HL-60/S4 (cell line): ENCODE results near the gene MOCS3.

Experiments used
- in situ Hi-C: fragments of 300-500 bp; cut with MboI; formaldehyde crosslinking; loops from 2 replicates; pipeline ENCODE4 v1.14.3; 2022; ENCODE audit warnings: low sequenced_read_pairs

The MOCS3 gene

DNA sequence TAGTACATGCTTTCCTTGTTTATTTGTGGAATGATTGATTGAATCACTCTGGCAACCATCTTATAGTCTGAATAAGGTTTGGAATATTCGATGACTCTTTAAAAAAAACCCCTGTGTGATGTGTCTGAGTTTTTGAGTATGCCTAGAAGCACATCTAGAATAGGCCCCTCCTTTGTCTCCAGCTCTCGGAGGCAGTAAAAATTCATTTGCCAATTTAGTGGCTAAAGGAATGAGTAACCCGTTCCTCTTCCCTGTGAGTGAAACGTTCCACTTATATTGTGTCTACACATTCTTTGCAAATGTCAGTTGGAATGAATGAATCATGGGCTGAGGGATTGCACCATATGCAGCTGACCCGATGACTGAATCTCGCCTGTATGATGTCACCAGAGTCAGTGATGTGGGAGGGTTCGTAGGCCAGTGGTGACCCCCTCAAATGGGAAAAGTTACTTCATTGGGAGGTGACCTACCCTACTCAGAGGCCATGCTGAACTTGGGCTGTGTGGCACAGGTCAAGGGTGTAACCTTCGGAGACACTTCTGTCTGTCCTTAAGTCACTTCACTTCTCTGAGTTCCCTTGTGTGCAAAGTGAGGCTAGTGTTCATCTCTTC, 21.6 kb downstream of the MOCS3 start:
- in situ Hi-C loops = loop anchor here (10.0 to 25.0 kb wide), 2 partner anchors 635 to 1107 kb away; no protein-coding TSS in a partner anchor

DNA sequence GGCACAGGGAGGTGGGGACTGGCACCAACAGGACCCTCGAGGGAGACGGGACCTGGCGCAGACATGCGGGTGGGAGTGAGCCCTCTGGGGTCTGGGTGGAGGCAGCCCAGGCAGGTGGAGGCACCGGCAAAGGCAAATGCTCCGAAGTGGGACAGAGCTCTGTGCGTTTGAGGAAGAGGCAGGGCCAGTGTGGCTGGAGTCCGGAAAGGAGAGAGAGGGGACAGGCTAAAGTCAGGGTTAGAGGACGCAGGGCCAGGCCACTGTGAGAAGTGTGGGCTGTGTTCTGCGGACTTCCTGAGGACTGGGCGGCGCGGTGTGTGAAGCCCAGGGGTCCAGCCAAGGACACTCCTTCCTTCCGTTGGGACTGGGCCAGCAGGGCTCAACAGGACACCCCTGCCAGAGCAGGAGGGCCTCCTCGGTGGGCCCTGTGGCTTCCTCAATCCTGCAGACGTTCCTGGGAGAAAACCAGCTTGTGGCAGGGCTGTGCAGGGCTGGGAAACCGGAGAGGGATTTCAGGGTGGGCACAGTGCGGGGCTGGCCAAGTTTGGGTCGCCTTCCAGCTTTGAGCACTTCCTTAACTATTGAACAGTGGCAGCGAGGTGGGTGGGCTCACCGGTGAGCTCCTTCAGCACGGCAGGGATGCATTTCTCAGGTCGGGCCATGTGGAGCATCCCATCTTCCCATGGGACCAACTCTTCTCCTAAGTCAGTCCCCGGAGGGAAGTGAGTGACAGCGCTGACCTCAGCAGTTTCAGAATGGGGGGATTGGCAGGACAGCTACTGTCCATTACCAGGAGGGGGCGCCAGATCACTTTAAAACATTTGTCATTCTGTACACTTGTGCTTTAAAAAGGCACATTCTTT, 22.5 kb downstream of the MOCS3 start:
- in situ Hi-C loops = loop anchor here (10.0 to 25.0 kb wide), 2 partner anchors 634 to 1106 kb away; no protein-coding TSS in a partner anchor

- in situ Hi-C loops = loop anchor here (10.0 to 25.0 kb wide), 2 partner anchors 633 to 1106 kb away; no protein-coding TSS in a partner anchor
Measured at GRCh38 chr20:50981714-50982048, 23.1 kb downstream of the MOCS3 start.

DNA sequence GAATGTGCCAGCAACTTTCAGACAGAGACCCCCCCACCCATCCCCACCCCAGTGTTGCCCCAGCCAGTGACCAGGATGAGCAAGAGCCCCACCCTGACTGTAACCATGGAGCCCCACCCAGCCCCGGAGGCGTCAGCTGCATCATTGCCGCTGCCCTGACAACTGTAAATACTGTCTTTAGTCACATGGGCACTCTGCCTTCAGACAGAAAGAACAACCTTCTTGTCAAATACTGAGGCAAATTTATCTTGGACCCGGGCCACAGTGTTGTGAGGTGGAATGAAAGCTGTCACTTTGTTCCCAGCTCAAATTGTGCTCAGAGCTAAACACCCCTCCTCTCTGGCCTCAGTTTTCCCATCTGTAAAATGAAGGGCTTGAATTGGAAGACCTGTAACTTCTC, 23.7 kb downstream of the MOCS3 start:
- in situ Hi-C loops = loop anchor here (10.0 to 25.0 kb wide), 2 partner anchors 632 to 1105 kb away; no protein-coding TSS in a partner anchor

DNA sequence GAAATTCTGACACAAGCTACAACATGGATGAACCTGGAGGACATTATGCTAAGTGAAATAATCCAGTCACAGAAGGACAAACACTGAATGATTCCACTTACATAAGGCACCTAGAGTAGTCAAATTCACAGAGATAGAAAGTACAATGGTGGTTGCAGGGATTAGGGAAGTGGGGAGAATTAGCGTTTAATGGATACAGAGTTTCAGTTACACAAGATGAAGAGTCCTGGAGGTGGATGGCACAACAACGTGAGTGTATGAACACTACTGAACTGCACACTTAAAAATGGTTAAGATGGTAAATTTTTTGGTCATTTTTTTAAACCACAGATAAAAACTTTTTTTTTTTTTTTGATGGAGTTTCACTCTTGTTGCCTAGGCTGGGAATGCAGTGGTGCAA, 24.7 kb downstream of the MOCS3 start:
- in situ Hi-C loops = loop anchor here (10.0 to 25.0 kb wide), 2 partner anchors 631 to 1104 kb away; no protein-coding TSS in a partner anchor

GRCh38 chr20:50987493-50988210, 29.0 kb downstream of the MOCS3 start:
- in situ Hi-C loops = loop anchor here (5.0 to 25.0 kb wide), 3 partner anchors 320 to 1100 kb away; no protein-coding TSS in a partner anchor

- in situ Hi-C loops = loop anchor here (25.0 kb wide), 1 partner anchor 1096 kb away; no protein-coding TSS in a partner anchor
Measured at GRCh38 chr20:50991076-50991475, 32.5 kb downstream of the MOCS3 start.

- in situ Hi-C loops = loop anchor here (25.0 kb wide), 1 partner anchor 1095 kb away; no protein-coding TSS in a partner anchor
Measured at GRCh38 chr20:50992336-50992732, 33.7 kb downstream of the MOCS3 start.

GRCh38 chr20:50992733-50993457, 34.3 kb downstream of the MOCS3 start:
- in situ Hi-C loops = loop anchor here (25.0 kb wide), 1 partner anchor 1094 kb away; no protein-coding TSS in a partner anchor

DNA sequence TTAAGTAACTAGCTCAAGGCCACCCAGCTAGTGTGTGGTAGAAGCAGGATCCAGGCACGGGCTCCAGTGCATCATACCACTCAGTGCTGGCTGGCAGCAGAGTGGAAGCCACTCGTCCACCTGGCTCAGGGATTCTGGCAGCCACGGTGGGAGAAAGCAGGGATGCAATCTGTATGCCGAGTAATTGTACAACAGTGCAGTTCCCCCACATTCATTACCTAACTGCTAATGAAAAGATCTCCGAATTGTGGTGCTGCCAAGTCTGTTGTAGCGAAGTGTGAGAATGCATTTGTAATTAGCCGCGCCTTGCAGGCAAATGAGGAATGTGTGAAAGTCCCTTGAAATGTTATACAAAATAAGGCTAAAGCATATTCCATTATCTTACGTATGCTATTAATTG, 35.3 kb downstream of the MOCS3 start:
- in situ Hi-C loops = loop anchor here (25.0 kb wide), 1 partner anchor 1093 kb away; no protein-coding TSS in a partner anchor

DNA sequence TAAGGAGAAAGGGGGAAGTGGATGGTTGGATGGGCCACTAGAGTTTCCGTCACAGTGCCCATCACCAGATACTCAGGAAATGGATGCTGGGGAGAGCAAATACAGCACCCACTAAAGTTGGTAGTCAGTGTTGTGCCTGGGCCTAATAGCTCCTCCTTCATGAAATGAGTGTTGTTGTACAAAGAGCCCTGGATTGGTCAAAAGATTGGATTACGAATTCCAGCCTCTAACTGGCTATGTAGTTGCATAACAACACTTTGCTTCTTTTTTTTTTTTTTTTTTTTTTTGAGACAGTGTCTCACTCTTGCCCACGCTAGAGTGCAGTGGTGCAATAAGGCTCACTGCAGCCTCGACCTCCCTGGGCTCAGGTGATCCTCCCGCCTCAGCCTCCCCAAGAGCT, 36.9 kb downstream of the MOCS3 start:
- in situ Hi-C loops = loop anchor here (25.0 kb wide), 1 partner anchor 1092 kb away; no protein-coding TSS in a partner anchor

DNA sequence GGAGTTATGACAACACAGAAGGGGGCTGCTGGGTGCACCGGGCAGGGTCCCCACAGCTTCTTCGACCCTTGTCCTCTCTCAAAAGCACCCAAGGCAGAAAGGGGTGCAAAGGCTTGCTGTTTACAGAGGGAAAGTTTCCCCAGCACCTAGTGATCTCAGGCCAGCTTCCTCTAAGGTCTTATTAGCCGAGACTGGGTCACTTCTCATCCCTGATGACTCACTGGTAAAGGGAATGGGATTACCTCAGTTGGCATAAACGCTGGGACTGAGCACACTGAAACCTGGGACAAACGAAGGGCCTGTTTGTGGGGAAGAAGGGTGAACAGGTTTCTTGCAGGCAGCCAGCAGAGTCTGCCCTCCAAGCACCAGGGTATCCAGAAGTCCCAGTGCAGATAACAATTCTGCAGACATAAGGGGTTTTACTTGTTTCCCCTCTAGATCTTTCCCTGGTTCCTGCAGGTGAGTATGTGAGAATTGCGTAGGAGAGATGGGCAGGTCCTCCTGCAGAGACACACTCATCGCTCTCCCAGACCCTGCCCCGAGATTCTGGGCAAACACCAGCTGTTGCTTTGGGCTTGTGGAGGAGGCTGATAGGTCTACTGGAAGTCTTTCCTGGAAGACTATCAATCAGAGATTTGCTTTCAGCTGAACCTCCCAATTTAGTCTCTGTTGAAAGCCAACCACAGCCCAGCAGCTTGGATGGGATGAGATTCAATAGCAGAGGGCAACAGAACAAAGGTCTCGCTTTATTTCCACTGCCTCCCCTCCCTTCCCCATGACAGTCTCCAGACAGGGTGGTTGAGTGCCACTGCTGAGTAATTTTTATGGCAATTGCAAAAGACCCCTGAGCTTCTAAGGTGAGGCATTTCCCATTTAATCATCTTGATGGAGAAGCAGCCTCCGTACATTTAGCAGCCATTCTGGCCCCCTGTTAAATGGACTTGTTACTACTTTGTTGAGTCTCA, 38.6 kb downstream of the MOCS3 start:
- in situ Hi-C loops = loop anchor here (25.0 kb wide), 1 partner anchor 1090 kb away; no protein-coding TSS in a partner anchor

- in situ Hi-C loops = loop anchor here (25.0 kb wide), 1 partner anchor 1088 kb away; no protein-coding TSS in a partner anchor
Measured at GRCh38 chr20:50999355-50999754, 40.7 kb downstream of the MOCS3 start.

DNA sequence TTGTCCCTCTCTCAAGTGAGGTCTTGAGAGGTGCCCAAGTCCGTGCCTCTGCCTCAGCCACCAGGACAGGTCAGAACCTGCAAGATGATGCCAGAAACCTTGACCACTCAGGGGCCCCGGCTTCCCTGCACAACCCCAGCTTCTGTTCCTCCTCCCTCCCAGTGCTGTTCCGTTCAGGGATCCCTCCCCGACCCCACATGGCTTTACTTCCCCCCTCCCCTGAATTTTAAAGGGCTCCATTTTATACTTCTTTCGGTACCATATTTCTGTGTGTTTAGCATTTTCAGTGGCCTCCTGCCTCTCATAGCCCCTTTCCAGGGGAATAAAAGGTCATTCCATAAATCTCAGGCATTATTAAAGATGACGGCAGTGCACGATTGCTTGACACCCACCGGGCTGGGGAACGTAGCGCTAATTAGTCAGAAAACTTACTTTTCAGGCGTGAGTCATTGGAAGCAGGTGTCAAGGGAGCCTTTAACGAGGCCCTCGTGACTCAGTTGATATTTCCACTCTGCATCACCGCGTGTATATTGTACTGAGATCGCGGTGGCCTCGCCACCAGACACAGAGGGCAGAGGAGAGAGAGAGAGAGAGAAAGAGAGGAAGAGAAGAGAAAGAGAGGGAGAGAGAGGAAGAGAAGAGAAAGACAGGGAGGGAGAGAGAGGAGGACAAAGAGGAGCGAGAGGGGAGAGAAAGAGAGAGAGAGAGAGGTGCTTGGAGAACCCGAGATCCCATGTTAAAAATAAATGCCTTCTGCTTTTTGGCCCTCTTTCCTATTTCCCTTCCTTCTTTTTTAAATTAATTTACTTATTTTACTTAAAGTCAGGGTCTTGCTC, 43.0 kb downstream of the MOCS3 start:
- in situ Hi-C loops = no loop called here

DNA sequence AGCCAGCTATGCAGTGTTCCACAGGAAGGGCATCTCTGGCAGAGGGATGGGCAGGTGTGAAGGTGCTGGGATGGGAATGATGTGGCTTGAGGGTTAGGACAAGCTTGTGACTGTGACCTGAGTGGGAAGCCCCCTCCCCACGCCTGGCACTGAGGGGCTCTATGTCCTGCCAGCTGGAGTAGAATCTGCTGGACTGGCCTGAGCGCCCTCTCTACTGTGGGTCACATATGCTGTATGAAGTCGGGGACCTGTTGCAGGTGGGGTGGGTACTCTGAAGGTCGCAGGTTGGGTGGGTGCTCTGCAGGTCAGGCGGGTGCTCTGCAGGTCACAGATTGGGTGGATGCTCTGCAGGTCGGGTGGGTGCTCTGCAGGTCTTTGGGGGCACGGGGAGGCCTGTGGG, 44.0 kb downstream of the MOCS3 start:
- in situ Hi-C loops = no loop called here

DNA sequence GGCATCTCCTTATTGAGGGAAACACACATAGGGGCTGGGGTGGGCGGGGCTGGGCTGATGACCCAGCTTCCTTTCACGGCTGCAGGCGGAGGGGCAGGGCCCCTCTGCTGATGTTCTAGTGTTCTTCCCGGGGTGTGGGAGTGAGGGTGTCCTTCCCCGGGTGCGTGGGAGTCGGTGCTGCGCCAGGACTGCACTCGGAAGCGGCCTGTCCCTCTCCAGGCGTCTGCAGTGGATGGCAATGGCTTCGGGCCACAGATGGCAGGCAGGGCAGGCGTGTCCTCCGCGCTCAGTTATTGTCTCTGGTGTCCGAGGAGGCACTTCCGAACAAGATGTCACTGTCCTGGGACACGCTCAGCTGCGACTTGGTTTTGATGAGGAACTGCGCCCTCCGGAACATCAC, 45.1 kb downstream of the MOCS3 start:
- in situ Hi-C loops = no loop called here

GRCh38 chr20:51004305-51004727, 45.7 kb downstream of the MOCS3 start:
- in situ Hi-C loops = no loop called here

DNA sequence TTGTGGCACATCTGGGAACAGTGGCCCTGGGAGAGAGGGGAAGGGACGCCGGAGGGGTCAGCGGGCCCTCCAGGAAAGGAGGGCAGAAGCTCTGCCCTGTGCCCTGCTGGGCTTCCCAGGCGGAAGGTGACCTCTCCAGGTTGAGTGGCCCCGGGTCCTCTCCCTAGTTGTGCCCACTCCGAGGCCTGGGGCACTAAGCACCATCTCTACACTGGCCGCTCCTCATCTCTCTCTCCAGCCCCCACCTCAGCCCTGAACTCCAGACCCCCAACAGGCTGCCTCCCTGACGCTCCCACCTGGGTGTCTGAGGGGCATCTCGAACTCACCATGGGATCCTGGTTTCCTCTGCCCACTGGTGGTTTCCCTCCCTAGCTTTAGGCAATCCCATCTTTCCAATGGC, 46.2 kb downstream of the MOCS3 start:
- in situ Hi-C loops = no loop called here
